ENCODE data around the gene UBASH3B.

UBASH3B gene

DNA sequence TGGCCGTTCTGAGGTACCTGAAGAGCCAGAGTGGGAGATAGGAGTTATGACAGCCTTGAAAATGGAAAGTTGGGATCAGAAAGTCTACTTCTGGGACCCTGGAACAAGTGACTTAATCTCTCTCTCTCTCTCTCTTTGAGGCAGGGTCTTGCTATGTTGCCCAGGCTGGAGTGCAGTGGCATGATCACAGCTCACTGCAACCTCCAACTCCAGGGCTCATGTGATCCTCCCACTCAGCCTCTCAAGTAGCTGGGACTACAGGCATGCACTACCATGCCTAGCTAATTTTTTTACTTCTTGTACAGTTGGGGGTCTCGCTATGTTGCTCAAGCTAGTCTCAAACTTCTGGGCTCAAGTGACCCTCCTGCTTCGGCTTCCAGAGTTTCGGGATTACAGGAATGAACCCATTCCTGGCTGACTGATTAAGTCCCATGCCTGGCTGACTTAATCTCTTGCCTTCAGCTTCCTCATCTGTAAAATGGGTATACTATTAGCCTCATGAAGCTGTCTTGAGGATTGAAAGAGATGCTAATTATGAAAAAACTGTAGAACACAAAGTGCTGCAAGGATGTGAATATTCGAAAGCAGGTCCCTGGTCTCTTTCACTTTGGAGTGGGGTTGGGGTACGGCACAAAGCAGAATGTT lies 87.7 kb downstream of the UBASH3B start:
- H3K4me3 ChIP-seq (ENCODE audit: low read depth, low read length): no peak overlapping the region
- TF ChIP-seq, protein P1, sequence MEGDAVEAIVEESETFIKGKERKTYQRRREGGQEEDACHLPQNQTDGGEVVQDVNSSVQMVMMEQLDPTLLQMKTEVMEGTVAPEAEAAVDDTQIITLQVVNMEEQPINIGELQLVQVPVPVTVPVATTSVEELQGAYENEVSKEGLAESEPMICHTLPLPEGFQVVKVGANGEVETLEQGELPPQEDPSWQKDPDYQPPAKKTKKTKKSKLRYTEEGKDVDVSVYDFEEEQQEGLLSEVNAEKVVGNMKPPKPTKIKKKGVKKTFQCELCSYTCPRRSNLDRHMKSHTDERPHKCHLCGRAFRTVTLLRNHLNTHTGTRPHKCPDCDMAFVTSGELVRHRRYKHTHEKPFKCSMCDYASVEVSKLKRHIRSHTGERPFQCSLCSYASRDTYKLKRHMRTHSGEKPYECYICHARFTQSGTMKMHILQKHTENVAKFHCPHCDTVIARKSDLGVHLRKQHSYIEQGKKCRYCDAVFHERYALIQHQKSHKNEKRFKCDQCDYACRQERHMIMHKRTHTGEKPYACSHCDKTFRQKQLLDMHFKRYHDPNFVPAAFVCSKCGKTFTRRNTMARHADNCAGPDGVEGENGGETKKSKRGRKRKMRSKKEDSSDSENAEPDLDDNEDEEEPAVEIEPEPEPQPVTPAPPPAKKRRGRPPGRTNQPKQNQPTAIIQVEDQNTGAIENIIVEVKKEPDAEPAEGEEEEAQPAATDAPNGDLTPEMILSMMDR (IDR thresholded peaks at IDR 0.05; ENCODE audit: low read depth, low read length): no peak

DNA sequence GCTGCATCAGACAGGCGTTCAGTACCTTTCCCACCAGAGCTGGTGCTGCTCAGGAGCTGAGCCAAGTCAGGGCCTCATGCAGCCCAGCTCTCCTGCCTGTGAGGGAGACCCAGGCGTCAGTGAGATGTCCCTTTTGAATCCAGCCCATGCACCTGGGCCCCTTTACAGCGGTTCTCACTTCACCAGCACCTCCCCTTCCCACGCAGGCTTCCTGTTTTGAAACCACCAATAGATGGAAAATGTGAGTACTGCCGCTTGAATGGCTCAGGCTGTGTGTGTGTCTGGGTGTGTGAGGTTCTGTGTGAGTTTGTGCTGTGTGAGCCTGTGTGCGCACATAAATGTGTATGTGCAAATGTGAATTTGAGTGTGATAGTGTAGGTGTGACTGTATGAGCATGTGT lies 88.4 kb downstream of the UBASH3B start:
- TF ChIP-seq, protein P1 (IDR thresholded peaks at IDR 0.05; ENCODE audit: low read depth, low read length): no peak
- no peak overlapping the region for H3K4me3 ChIP-seq (ENCODE audit: low read depth, low read length)

DNA sequence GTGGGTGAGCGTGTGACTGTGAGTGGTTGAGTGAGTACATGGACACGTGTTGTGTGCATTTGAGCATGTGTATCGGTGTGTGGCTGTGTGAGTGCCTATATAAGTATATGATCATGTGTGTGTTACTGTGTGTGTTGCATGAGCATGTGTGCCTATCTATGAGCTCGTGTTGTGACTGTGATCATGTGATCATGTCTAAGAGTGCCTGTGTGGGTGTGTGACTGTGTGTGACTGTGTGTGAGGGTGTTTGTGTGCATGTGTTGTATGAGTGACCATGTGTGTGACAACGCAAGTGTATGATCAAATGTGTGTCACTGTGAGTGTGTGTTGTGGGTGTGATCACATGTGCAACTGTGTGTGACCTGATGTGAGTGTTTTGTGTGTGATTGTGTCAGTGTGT lies 88.8 kb downstream of the UBASH3B start:
- no peak overlapping the region for H3K4me3 ChIP-seq (ENCODE audit: low read depth, low read length)
- TF ChIP-seq, protein P1 (IDR thresholded peaks at IDR 0.05; ENCODE audit: low read depth, low read length): no peak

DNA sequence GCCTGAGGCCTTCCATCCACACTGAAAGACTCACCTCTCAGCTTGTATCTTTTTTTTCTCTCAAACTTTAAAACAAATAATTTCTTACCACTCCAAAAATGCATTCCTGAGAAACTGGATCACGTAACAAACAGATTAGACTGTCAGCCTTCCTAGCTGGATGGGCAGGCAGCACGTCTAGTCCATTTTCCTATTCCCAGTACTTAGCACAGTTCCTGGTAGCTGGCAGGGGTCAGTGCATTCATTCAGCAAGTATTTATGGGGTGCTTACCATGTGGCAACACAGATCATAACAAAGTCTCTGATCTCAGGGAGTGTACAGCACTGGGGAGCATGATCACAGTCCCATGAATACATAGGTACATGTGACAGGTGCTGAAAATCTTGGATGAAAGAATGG lies 89.6 kb downstream of the UBASH3B start:
- no peak overlapping the region for H3K4me3 ChIP-seq (ENCODE audit: low read depth, low read length)
- TF ChIP-seq, protein P1 (IDR thresholded peaks at IDR 0.05; ENCODE audit: low read depth, low read length): no peak

DNA sequence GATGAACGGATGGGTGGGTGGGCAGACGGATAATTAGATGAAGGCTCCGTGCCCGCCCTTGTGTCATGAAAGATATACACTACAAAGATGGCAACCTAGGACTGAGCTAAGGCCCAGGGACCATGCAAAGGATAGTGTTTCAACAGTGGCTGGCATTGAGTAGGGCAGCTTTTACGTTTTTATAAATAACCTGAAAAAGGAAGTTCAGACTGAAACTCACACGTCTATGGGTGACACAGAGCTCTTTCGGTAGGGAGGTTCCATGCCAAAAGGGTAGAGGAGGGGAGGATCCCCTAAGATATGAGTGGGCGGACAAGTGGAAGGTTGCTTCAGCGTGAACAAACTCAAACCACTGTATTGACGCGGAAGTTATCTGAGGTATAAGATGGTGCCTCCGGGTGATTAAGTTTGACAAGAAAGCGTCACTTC lies 90.5 kb downstream of the UBASH3B start:
- no peak overlapping the region for H3K4me3 ChIP-seq (ENCODE audit: low read depth, low read length)
- TF ChIP-seq, protein P1 (IDR thresholded peaks at IDR 0.05; ENCODE audit: low read depth, low read length): no peak

DNA sequence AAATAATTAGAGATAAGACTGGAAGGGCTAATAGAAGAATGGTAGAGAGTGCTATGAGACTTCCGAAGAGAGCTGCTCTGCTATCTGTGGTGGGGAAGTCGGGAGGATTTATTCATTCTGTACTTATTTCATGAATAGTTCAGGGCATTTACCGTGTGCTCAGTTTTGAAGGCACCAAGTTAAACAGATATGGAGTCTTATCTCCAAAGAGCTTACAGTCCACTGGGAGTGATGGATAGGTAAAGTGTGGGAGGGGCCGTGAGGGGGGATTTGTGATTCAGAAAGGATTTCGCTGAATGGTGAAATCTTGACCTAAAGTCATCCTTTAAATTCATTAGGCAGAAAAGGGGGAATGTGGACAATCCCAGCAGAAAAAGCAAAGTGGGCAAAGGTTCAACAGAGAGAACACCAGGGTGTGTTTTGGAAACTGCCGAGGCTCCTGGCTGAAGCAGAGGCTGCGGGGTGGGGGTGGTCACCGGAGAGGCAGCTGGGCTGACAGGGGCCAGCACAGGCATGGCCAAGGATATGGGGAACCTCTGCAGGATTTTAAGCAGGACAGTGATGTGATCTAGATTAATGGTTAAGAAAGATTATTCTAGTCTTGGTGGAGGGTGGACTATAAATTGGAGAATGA lies 91.2 kb downstream of the UBASH3B start:
- H3K4me3 ChIP-seq (ENCODE audit: low read depth, low read length): no peak overlapping the region

DNA sequence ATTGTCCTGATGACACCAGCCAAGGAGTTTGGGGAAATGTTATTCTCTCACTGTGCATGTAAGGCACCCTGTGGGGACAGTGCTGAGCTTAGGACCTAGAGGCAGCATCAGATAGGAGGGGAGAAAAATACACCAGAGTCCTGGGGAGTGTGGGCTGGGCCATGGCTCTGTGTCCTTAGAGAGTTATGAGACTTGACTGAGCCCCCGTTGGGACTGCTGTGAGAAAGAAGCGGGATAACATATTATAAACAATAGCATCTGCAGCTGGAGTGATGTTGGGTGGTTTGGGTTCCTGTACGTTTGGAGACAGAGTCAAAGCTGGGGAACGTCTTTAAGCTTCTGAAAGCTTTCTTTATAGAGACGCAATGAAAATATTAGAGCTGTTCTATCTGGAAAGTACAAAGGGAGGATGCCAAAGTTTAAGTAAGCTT lies 91.8 kb downstream of the UBASH3B start:
- H3K4me3 ChIP-seq (ENCODE audit: low read depth, low read length): no peak overlapping the region
- TF ChIP-seq, protein P1 (IDR thresholded peaks at IDR 0.05; ENCODE audit: low read depth, low read length): no peak

More for the DNA sequence above, 91.2 kb downstream of the UBASH3B start:
- TF ChIP-seq, protein P1 (IDR thresholded peaks at IDR 0.05; ENCODE audit: low read depth, low read length): no peak

Data from WI38 (cell line).